A549 (cell line): ENCODE measurements around the gene DMGDH. TPM values are rescaled to one million over a fixed set of nuclear protein-coding genes. Genes with fewer than 3 reads are reported as not detected.

Experiments
- ATAC-seq, 2 experiments: fragments of 200-7000 bp in 1 of 2; fragments of >200 bp in 1 of 2; cut with Nextera tagmentation in 1 of 2; cut with Tn5 transposase in 1 of 2; 3 replicates each; pipeline versions ENCODE4 v1.8.0 to v1.9.1; 2018 to 2020; ENCODE audit warnings: mild to moderate bottlenecking in 1 of 2, moderate library complexity in 1 of 2
- CTCF ChIA-PET: fragments of 300-600 bp; sonication (Branson Sonifier 250); formaldehyde crosslinking; extraction: SDS; loops from one replicate; lab custom pipeline; 2021; ENCODE audit warnings: antibody characterized with exemption, inconsistent platforms; lab: Yijun Ruan, JAX
- POLR2A ChIA-PET: fragments of 350-600 bp; formaldehyde crosslinking; extraction: SDS; loops from one replicate; lab custom pipeline; 2021; ENCODE audit warnings: antibody characterized with exemption, inconsistent platforms; lab: Yijun Ruan, JAX
- DNase-seq, 2 experiments: peaks; one replicate each; pipeline versions ENCODE4 v3.0.0 to v3.0.0-alpha.2; 2011 to 2016; ENCODE audit warnings: low read depth in 1 of 2, low spot score in 1 of 2
- FAIRE-seq: peaks from 2 replicates; lab custom pipeline; 2011; peaks lifted over from hg19 to GRCh38; lab: Jason Lieb, UNC
- H3K27ac ChIP-seq, 2 experiments: fragments of >200 bp; sonication (Bioruptor Twin); formaldehyde crosslinking; 3 replicates each; pipeline ENCODE4 v1.5.1; 2016 to 2017
- H3K4me1 ChIP-seq: fragments of >200 bp; sonication (Bioruptor Twin); formaldehyde crosslinking; 3 replicates; pipeline ENCODE4 v1.6.1; 2016
- H3K4me2 ChIP-seq: fragments of >200 bp; sonication (Bioruptor Twin); formaldehyde crosslinking; 3 replicates; pipeline ENCODE4 v1.6.1; 2016
- H3K4me3 ChIP-seq: fragments of >200 bp; sonication (Bioruptor Twin); formaldehyde crosslinking; 3 replicates; pipeline ENCODE4 v1.5.1; 2016
- H3K9me3 ChIP-seq: fragments of >200 bp; sonication (Bioruptor Twin); formaldehyde crosslinking; 3 replicates; pipeline ENCODE4 v1.6.1; 2016
- BHLHE40 ChIP-seq: IDR thresholded peaks from 2 replicates; pipeline ENCODE4 v1.6.1; 2012; ENCODE audit warnings: low read depth, low read length, inconsistent platforms
- CBX2 ChIP-seq: fragments of 200-600 bp; sonication (generic); IDR thresholded peaks from 2 replicates; pipeline ENCODE4 v1.6.1; 2016; ENCODE audit warnings: low read depth, mild to moderate bottlenecking, borderline replicate concordance
- CBX8 ChIP-seq: fragments of 200-600 bp; sonication (generic); IDR thresholded peaks from 2 replicates; pipeline ENCODE4 v1.6.1; 2016
- CEBPB ChIP-seq, 2 experiments: fragments of >200 bp in 1 of 2; sonication (Bioruptor Twin) in 1 of 2; formaldehyde crosslinking in 1 of 2; IDR thresholded peaks; 2 replicates each; pipeline ENCODE4 v1.6.1; 2012 to 2016
- CHD4 ChIP-seq: fragments of 200-600 bp; sonication (generic); IDR thresholded peaks from 2 replicates; pipeline ENCODE4 v1.6.1; 2016; ENCODE audit warnings: antibody characterized with exemption, mild to moderate bottlenecking, borderline replicate concordance
- FOXS1 ChIP-seq: fragments of 250-450 bp; sonication (Bioruptor Pico); IDR thresholded peaks from 2 replicates; pipeline ENCODE4 v1.5.0; 2020; ENCODE audit warnings: mild to moderate bottlenecking, moderate library complexity
- MAFK ChIP-seq: fragments of 450-650 bp; IDR thresholded peaks from 2 replicates; pipeline ENCODE4 v1.6.1; 2014; ENCODE audit not compliant: partially characterized antibody
- MYC ChIP-seq: IDR thresholded peaks from 2 replicates; pipeline ENCODE4 v1.6.1; 2012; ENCODE audit warnings: mild to moderate bottlenecking, inconsistent platforms, low read length, improper control_type of control experiment, borderline replicate concordance
- NPAS2 ChIP-seq: fragments of 250-450 bp; sonication (Bioruptor Pico); IDR thresholded peaks from 2 replicates; pipeline ENCODE4 v1.8.0; 2022; ENCODE audit warnings: mild to moderate bottlenecking, moderate library complexity, borderline replicate concordance
- PHF8 ChIP-seq: fragments of 200-600 bp; sonication (generic); IDR thresholded peaks from 2 replicates; pipeline ENCODE4 v1.6.1; 2016; ENCODE audit warnings: low read depth, mild to moderate bottlenecking, antibody characterized with exemption, moderate library complexity, borderline replicate concordance
- RAD21 ChIP-seq, 2 experiments: fragments of >200 bp in 1 of 2; sonication (Bioruptor Twin) in 1 of 2; formaldehyde crosslinking in 1 of 2; IDR thresholded peaks in 1 of 2; conservative IDR thresholded peaks in 1 of 2; 2 replicates in 1 of 2; 3 replicates in 1 of 2; pipeline ENCODE4 v1.6.1; 2012 to 2018; ENCODE audit warnings: inconsistent platforms in 1 of 2
- RFX5 ChIP-seq: fragments of 450-650 bp; IDR thresholded peaks from 2 replicates; pipeline ENCODE4 v1.7.1; 2014; ENCODE audit warnings: antibody characterized with exemption, mild to moderate bottlenecking, moderate library complexity
- RNF2 ChIP-seq: fragments of 200-600 bp; sonication (generic); IDR thresholded peaks from 2 replicates; pipeline ENCODE4 v1.6.1; 2016; ENCODE audit warnings: low read depth, mild to moderate bottlenecking, antibody characterized with exemption, moderate library complexity, borderline replicate concordance
- TFCP2L1 ChIP-seq: fragments of 250-450 bp; sonication (Bioruptor Pico); IDR thresholded peaks from 2 replicates; pipeline ENCODE4 v1.5.0; 2021; ENCODE audit warnings: mild to moderate bottlenecking
- ZSCAN20 ChIP-seq: fragments of 250-450 bp; sonication (Bioruptor Pico); IDR thresholded peaks from 2 replicates; pipeline ENCODE4 v1.8.0; 2022; ENCODE audit warnings: mild to moderate bottlenecking, moderate library complexity
- WGBS: methylation state at CpG from one replicate; pipeline ENCODE4 v1.1.6; 2017; ENCODE audit errors: missing lambda C conversion rate; 5-methylcytosine and 5-hydroxymethylcytosine counted together
- polyA plus RNA-seq, 4 experiments: library from polyadenylated mRNA; depleted of rRNA in 3 of 4; stranded (reverse); fragments of >200 nt; fragmentation: RNase III in 1 of 4; extraction: RNeasy Plus Mini Kit Qiagen cat#74134 plus additional on column Dnase treatment in 1 of 4; gene quantifications; 2 replicates in 3 of 4; 3 replicates in 1 of 4; pipeline ENCODE4 v1.2.3, GENCODE V29; 2011 to 2017
- TF ChIP-seq, protein P1 (sequence below): fragments of 450-650 bp; IDR thresholded peaks from 2 replicates; pipeline ENCODE4 v1.6.1; 2014; ENCODE audit warnings: antibody characterized with exemption
- TF ChIP-seq, protein P2 (sequence below): fragments of 150-350 bp; IDR thresholded peaks from 2 replicates; pipeline ENCODE4 v1.6.1; 2014; ENCODE audit warnings: low read depth, mild to moderate bottlenecking, low read length
- TF ChIP-seq, protein P3 (sequence below): fragments of >200 bp; sonication (Bioruptor Twin); formaldehyde crosslinking; IDR thresholded peaks from 2 replicates; pipeline ENCODE4 v1.6.1; 2016
- TF ChIP-seq, protein P4 (sequence below): IDR thresholded peaks from 2 replicates; pipeline ENCODE4 v1.6.1; 2012
- TF ChIP-seq, protein P5 (sequence below): IDR thresholded peaks from 2 replicates; pipeline ENCODE4 v1.6.1; 2012

DMGDH gene
- polyA plus RNA-seq, 2 of the 4 experiments (the other 2 are of a cell fraction): 2.2 TPM; not detected in 1

DNA sequence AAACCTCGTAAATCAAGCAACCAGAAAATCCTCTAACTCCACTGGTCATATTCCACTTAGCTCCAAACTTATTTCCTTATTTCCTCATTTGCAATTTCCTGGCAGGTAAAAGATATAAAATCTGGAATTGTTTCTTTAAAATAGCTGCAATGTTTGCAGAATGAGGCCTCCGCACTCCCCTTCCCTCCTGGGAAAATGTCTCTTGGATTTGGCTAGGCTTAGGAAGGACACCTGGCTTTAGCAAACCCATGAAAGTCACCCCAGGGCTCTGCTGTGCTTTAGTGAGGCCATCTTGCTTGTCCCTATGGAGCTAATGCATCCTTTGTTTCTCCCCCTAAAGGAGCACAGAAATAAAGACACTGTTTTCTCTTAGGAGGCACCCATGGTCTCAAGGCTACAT is 94.9 kb downstream of the DMGDH start (continued):
- TF ChIP-seq, protein P1, sequence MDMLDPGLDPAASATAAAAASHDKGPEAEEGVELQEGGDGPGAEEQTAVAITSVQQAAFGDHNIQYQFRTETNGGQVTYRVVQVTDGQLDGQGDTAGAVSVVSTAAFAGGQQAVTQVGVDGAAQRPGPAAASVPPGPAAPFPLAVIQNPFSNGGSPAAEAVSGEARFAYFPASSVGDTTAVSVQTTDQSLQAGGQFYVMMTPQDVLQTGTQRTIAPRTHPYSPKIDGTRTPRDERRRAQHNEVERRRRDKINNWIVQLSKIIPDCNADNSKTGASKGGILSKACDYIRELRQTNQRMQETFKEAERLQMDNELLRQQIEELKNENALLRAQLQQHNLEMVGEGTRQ: no peak
- TF ChIP-seq, all 56 proteins: peak for 0

DNA sequence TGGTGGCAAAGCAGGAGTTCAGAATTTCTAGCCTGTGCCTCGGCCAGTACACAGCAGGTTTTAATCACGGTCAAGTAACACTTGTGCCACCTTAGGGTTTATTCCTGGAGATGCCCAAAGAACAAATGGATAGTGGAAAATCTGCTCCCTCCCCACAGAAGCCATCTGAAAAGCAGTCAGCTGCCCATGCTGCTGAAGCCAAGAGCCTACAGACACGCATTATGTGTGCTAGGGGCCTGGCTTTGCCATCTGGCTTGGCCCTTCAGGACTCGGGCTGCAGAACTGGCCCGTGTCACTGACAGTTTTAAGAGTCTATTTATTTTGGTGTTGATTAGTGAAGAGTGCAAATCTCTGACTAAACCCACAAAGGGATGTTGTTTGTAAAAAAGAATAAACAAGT is 95.5 kb downstream of the DMGDH start:
- Histone ChIP-seq H3K4me1 (peaks cover 4% of the 10 kb centered on the region; the same call in 1 of the 3 replicates), H3K4me3 (no peak overlapping the region), H3K4me2 (no peak overlapping the region), H3K9me3 (no peaks in the 10 kb centered on the region), H3K27ac (no peak overlapping the region)
- TF ChIP-seq RFX5 (no peak), FOXS1 (CRISPR knock-in tag) (no peak), TFCP2L1 (CRISPR knock-in tag) (no peak), RAD21 (conservative IDR thresholded peaks at IDR 0.05 in 1 of 2, IDR thresholded peaks at IDR 0.05 in 1 of 2) (no peak), CHD4 (no peak), MAFK (no peak), RNF2 (no peak), CBX8 (no peak), PHF8 (no peak), CBX2 (no peak), NPAS2 (CRISPR knock-in tag) (no peak), MYC (no peak), CEBPB (IDR thresholded peaks at IDR 0.05) (no peak), ZSCAN20 (no peak), BHLHE40 (no peak)
- TF ChIP-seq, protein P2, sequence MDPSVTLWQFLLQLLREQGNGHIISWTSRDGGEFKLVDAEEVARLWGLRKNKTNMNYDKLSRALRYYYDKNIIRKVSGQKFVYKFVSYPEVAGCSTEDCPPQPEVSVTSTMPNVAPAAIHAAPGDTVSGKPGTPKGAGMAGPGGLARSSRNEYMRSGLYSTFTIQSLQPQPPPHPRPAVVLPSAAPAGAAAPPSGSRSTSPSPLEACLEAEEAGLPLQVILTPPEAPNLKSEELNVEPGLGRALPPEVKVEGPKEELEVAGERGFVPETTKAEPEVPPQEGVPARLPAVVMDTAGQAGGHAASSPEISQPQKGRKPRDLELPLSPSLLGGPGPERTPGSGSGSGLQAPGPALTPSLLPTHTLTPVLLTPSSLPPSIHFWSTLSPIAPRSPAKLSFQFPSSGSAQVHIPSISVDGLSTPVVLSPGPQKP: no peak
- TF ChIP-seq, protein P3, sequence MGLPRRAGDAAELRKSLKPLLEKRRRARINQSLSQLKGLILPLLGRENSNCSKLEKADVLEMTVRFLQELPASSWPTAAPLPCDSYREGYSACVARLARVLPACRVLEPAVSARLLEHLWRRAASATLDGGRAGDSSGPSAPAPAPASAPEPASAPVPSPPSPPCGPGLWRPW: no peak
- TF ChIP-seq, protein P1: no peak
- TF ChIP-seq, protein P4, sequence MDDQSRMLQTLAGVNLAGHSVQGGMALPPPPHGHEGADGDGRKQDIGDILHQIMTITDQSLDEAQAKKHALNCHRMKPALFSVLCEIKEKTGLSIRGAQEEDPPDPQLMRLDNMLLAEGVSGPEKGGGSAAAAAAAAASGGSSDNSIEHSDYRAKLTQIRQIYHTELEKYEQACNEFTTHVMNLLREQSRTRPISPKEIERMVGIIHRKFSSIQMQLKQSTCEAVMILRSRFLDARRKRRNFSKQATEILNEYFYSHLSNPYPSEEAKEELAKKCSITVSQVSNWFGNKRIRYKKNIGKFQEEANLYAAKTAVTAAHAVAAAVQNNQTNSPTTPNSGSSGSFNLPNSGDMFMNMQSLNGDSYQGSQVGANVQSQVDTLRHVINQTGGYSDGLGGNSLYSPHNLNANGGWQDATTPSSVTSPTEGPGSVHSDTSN: no peak
- TF ChIP-seq, protein P5, sequence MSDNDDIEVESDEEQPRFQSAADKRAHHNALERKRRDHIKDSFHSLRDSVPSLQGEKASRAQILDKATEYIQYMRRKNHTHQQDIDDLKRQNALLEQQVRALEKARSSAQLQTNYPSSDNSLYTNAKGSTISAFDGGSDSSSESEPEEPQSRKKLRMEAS: no peak
- DNase-seq (no peak), ATAC-seq (no peak), FAIRE-seq (no peak)
- CTCF ChIA-PET: interaction anchor here (1.2 to 2.0 kb wide), 5 partner anchors 9 to 500 kb away, joined by 3 to 7 read pairs (median 4); partner anchors contain the start of gene ARSB
- WGBS: 81% methylated on average over 5 of the region's 5 CpGs
- POLR2A ChIA-PET: no interaction called here
